H1 (cell line): ENCODE measurements around the gene TOP3B. TPM values are rescaled to one million over a fixed set of nuclear protein-coding genes. Genes with fewer than 3 reads are reported as not detected.

ENCODE experiments used
- ASH2L ChIP-seq: fragments of 200-600, 300-600 bp; sonication (generic); IDR thresholded peaks from one replicate; pipeline ENCODE4 v1.7.1; 2017; ENCODE audit warnings: low read length
- ATF2 ChIP-seq: IDR thresholded peaks from 2 replicates; pipeline ENCODE4 v1.6.1; 2012; ENCODE audit warnings: low read length, inconsistent platforms
- BRCA1 ChIP-seq: IDR thresholded peaks from 2 replicates; pipeline ENCODE4 v1.6.1; 2012; ENCODE audit warnings: low read depth, low read length, improper control_type of control experiment
- CBX8 ChIP-seq: fragments of 300-800, 300-1000 bp; sonication (generic); IDR thresholded peaks from 2 replicates; pipeline ENCODE4 v1.7.1; 2016; ENCODE audit warnings: low read depth, low read length, borderline replicate concordance
- CEBPB ChIP-seq: IDR thresholded peaks from 2 replicates; pipeline ENCODE4 v1.6.1; 2012; ENCODE audit warnings: low read depth, low read length
- CHD1 ChIP-seq: IDR thresholded peaks from 2 replicates; pipeline ENCODE4 v1.6.1; 2012; ENCODE audit warnings: low read depth, low read length, improper control_type of control experiment
- CHD2 ChIP-seq: IDR thresholded peaks from 2 replicates; pipeline ENCODE4 v1.6.1; 2012; ENCODE audit warnings: low read length, improper control_type of control experiment
- CTBP2 ChIP-seq: IDR thresholded peaks from 2 replicates; pipeline ENCODE4 v1.7.0; 2011; ENCODE audit warnings: borderline replicate concordance, mild to moderate bottlenecking, moderate library complexity, mixed read lengths, low read length; ENCODE audit not compliant: insufficient read depth, insufficient read length
- EP300 ChIP-seq, 2 experiments: IDR thresholded peaks; 1 replicate in 1 of 2; 2 replicates in 1 of 2; pipeline ENCODE4 v1.6.1; 2011 to 2012; ENCODE audit warnings: low read depth in 2 of 2, low read length in 2 of 2, mild to moderate bottlenecking in 2 of 2, borderline replicate concordance in 1 of 2, inconsistent platforms in 1 of 2, moderate library complexity in 1 of 2
- EZH2 ChIP-seq: fragments of 200-600 bp; sonication (generic); IDR thresholded peaks from 2 replicates; pipeline ENCODE4 v1.7.1; 2012; ENCODE audit warnings: low read depth, mild to moderate bottlenecking, moderate library complexity, low read length, inconsistent platforms; ENCODE audit not compliant: severe bottlenecking
- GABPA ChIP-seq: IDR thresholded peaks from 2 replicates; pipeline ENCODE4 v1.6.1; 2011; ENCODE audit warnings: mild to moderate bottlenecking, low read length, moderate library complexity, borderline replicate concordance; ENCODE audit not compliant: insufficient read depth
- KDM4A ChIP-seq: IDR thresholded peaks from one replicate; pipeline ENCODE4 v1.7.1; 2012; ENCODE audit warnings: low read depth, mild to moderate bottlenecking, moderate library complexity, low read length, inconsistent platforms; ENCODE audit not compliant: severe bottlenecking
- KDM5A ChIP-seq: fragments of 200-600 bp; IDR thresholded peaks from 2 replicates; pipeline ENCODE4 v1.7.1; 2012; ENCODE audit warnings: mild to moderate bottlenecking, low read length, inconsistent platforms, mixed read lengths
- POLR2AphosphoS5 ChIP-seq: IDR thresholded peaks from 2 replicates; pipeline ENCODE4 v1.6.1; 2011; ENCODE audit warnings: low read depth, low read length
- RBBP5 ChIP-seq: IDR thresholded peaks from 2 replicates; pipeline ENCODE4 v1.7.1; 2012; ENCODE audit warnings: low read depth, mild to moderate bottlenecking, inconsistent platforms, low read length, moderate library complexity, borderline replicate concordance
- RXRA ChIP-seq: IDR thresholded peaks from 2 replicates; pipeline ENCODE4 v1.6.1; 2011; ENCODE audit warnings: low read depth, mild to moderate bottlenecking, low read length, moderate library complexity; ENCODE audit not compliant: insufficient read depth
- SAP30 ChIP-seq: fragments of 300-600 bp; sonication (generic); IDR thresholded peaks from 2 replicates; pipeline ENCODE4 v1.7.1; 2012; ENCODE audit warnings: low read length, moderate library complexity, mild to moderate bottlenecking, inconsistent platforms; ENCODE audit not compliant: insufficient read depth, insufficient replicate concordance
- SP1 ChIP-seq: IDR thresholded peaks from 2 replicates; pipeline ENCODE4 v1.6.1; 2011; ENCODE audit warnings: low read depth, low read length
- SRF ChIP-seq: IDR thresholded peaks from 2 replicates; pipeline ENCODE4 v1.6.1; 2011; ENCODE audit warnings: mild to moderate bottlenecking, low read depth, low read length, moderate library complexity
- polyA plus RNA-seq, 7 experiments: library from polyadenylated mRNA; depleted of rRNA in 3 of 7; stranded (reverse) in 5 of 7; unstranded in 2 of 7; fragments of >200 nt in 5 of 7; fragments of 200-250 nt in 2 of 7; gene quantifications; 1 replicate in 5 of 7; 2 replicates in 1 of 7; 4 replicates in 1 of 7; pipeline versions ENCODE4 v1.2.1 to v1.2.3, GENCODE V29; 2011 to 2013; ENCODE audit warnings: missing spikeins in 2 of 7, mixed read lengths in 2 of 7
- total RNA-seq: library from RNA; stranded (reverse); fragmentation: NEBNext Ultra II Directional; extraction: Animal tissue kit (Norgen Biotek cat#: 25700); gene quantifications from 2 replicates; pipeline ENCODE4 v1.2.1, GENCODE V29; 2021
- TF ChIP-seq, protein P1 (sequence below): IDR thresholded peaks from 2 replicates; pipeline ENCODE4 v1.6.1; 2012; ENCODE audit warnings: inconsistent platforms
- TF ChIP-seq, protein P2 (sequence below): IDR thresholded peaks from 2 replicates; pipeline ENCODE4 v1.6.1; 2011; ENCODE audit warnings: low read length, improper control_type of control experiment

TOP3B gene
- total and polyA plus RNA-seq, 2 of the 8 experiments (the other 6 are each of a cell fraction or from before 2014, with no cell fraction given): 30.4 to 52.8 TPM

- TF ChIP-seq EP300 (IDR thresholded peaks at IDR 0.05; ENCODE audit: borderline replicate concordance in 1 of 2, low read depth in 2 of 2, low read length in 2 of 2) (peak; percentile 18 to 69; a peak in 2 of 3 replicates), RXRA (0 out of 2 replicates have a peak, but pooled peaks have one; percentile 53), CBX8 (no peak), CHD2 (no peak), KDM4A (peak; percentile 79), SAP30 (no peak), RBBP5 (peak; percentile 81), SRF (peak; percentile 73), EZH2 (no peak), SP1 (peak; percentile 56; the same call in 1 of the 2 replicates), KDM5A (peak; percentile 78; the same call in 1 of the 2 replicates), CEBPB (no peak), GABPA (peak; percentile 100), ASH2L (no peak), ATF2 (no peak), POLR2AphosphoS5 (peak; percentile 87), BRCA1 (no peak), CTBP2 (no peak), CHD1 (no peak; the same call in 1 of the 2 replicates)
- TF ChIP-seq, protein P1, sequence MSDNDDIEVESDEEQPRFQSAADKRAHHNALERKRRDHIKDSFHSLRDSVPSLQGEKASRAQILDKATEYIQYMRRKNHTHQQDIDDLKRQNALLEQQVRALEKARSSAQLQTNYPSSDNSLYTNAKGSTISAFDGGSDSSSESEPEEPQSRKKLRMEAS: no peak; the same call in 1 of the 2 replicates
- TF ChIP-seq, protein P2, sequence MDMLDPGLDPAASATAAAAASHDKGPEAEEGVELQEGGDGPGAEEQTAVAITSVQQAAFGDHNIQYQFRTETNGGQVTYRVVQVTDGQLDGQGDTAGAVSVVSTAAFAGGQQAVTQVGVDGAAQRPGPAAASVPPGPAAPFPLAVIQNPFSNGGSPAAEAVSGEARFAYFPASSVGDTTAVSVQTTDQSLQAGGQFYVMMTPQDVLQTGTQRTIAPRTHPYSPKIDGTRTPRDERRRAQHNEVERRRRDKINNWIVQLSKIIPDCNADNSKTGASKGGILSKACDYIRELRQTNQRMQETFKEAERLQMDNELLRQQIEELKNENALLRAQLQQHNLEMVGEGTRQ: no peak
Measured at GRCh38 chr22:21982338-21982965, at the start of gene TOP3B (continued).
